ENCODE measurements around the gene C1QTNF1.

Gene C1QTNF1

GRCh38 chr17:79085154-79085920, 61.4 kb downstream of the C1QTNF1 start:
- H3K27ac Mint-ChIP-seq = no peak overlapping the region
- peaks cover 62% of the 10 kb centered on the region for H3K36me3 Mint-ChIP-seq (ENCODE audit: low read depth)

GRCh38 chr17:79085921-79086551, 62.1 kb downstream of the C1QTNF1 start:
- Mint-ChIP-seq H3K27me3 (no peaks in the 10 kb centered on the region), H3K4me3 (no peak overlapping the region), H3K27ac (no peak overlapping the region), H3K36me3 (ENCODE audit: low read depth) (peaks cover 56% of the 10 kb centered on the region), H3K4me1 (ENCODE audit: low read depth) (no peaks in the 10 kb centered on the region), H3K9me3 (no peaks in the 10 kb centered on the region)
- DNase-seq = no peak

More at GRCh38 chr17:79085154-79085920, 61.4 kb downstream of the C1QTNF1 start:
- H3K4me1 Mint-ChIP-seq (ENCODE audit: low read depth) = no peaks in the 10 kb centered on the region
- H3K9me3 Mint-ChIP-seq = no peaks in the 10 kb centered on the region
- H3K27me3 Mint-ChIP-seq = no peaks in the 10 kb centered on the region
- DNase-seq = no peak
- no peak overlapping the region for H3K4me3 Mint-ChIP-seq

GRCh38 chr17:79086609-79087427, 62.8 kb downstream of the C1QTNF1 start:
- DNase-seq = no peak
- Mint-ChIP-seq H3K36me3 (ENCODE audit: low read depth) (peaks cover 49% of the 10 kb centered on the region), H3K4me1 (ENCODE audit: low read depth) (no peaks in the 10 kb centered on the region), H3K4me3 (no peak overlapping the region), H3K27ac (no peak overlapping the region), H3K27me3 (no peaks in the 10 kb centered on the region), H3K9me3 (no peaks in the 10 kb centered on the region)

GRCh38 chr17:79087428-79088143, 63.6 kb downstream of the C1QTNF1 start:
- Mint-ChIP-seq H3K36me3 (ENCODE audit: low read depth) (peaks cover 45% of the 10 kb centered on the region), H3K27ac (no peak overlapping the region), H3K9me3 (no peaks in the 10 kb centered on the region), H3K4me3 (no peak overlapping the region), H3K27me3 (peaks cover 6% of the 10 kb centered on the region), H3K4me1 (ENCODE audit: low read depth) (peaks cover 3% of the 10 kb centered on the region)
- peak; percentile 80 for DNase-seq

GRCh38 chr17:79088247-79088996, 64.5 kb downstream of the C1QTNF1 start:
- no peak overlapping the region for H3K27ac Mint-ChIP-seq
- no peak for DNase-seq
- peaks cover 40% of the 10 kb centered on the region for H3K36me3 Mint-ChIP-seq (ENCODE audit: low read depth)
- peaks cover 11% of the 10 kb centered on the region for H3K27me3 Mint-ChIP-seq
- peaks cover 7% of the 10 kb centered on the region for H3K4me1 Mint-ChIP-seq (ENCODE audit: low read depth)
- no peaks in the 10 kb centered on the region for H3K9me3 Mint-ChIP-seq
- H3K4me3 Mint-ChIP-seq = no peak overlapping the region

GRCh38 chr17:79088997-79089328, 65.0 kb downstream of the C1QTNF1 start:
- peaks cover 36% of the 10 kb centered on the region for H3K36me3 Mint-ChIP-seq (ENCODE audit: low read depth)
- DNase-seq = no peak
- peaks cover 13% of the 10 kb centered on the region for H3K27me3 Mint-ChIP-seq
- H3K27ac Mint-ChIP-seq = no peak overlapping the region
- no peaks in the 10 kb centered on the region for H3K9me3 Mint-ChIP-seq
- no peak overlapping the region for H3K4me3 Mint-ChIP-seq
- peaks cover 8% of the 10 kb centered on the region for H3K4me1 Mint-ChIP-seq (ENCODE audit: low read depth)

- no peak overlapping the region for H3K27ac Mint-ChIP-seq
- peaks cover 29% of the 10 kb centered on the region for H3K36me3 Mint-ChIP-seq (ENCODE audit: low read depth)
- no peaks in the 10 kb centered on the region for H3K9me3 Mint-ChIP-seq
- no peak for DNase-seq
- H3K4me1 Mint-ChIP-seq (ENCODE audit: low read depth) = peaks cover 8% of the 10 kb centered on the region
- H3K4me3 Mint-ChIP-seq = no peak overlapping the region
- peaks cover 18% of the 10 kb centered on the region for H3K27me3 Mint-ChIP-seq
Measured at GRCh38 chr17:79089720-79090442, 65.9 kb downstream of the C1QTNF1 start.

GRCh38 chr17:79090443-79091225, 66.7 kb downstream of the C1QTNF1 start:
- peaks cover 21% of the 10 kb centered on the region for H3K36me3 Mint-ChIP-seq (ENCODE audit: low read depth)

GRCh38 chr17:79091226-79091670, 67.3 kb downstream of the C1QTNF1 start:
- Mint-ChIP-seq H3K36me3 (ENCODE audit: low read depth) (peaks cover 17% of the 10 kb centered on the region), H3K4me1 (ENCODE audit: low read depth) (peaks cover 8% of the 10 kb centered on the region), H3K27me3 (peaks cover 31% of the 10 kb centered on the region), H3K27ac (no peak overlapping the region), H3K4me3 (no peak overlapping the region), H3K9me3 (no peaks in the 10 kb centered on the region)
- no peak for DNase-seq

More at GRCh38 chr17:79090443-79091225, 66.7 kb downstream of the C1QTNF1 start:
- H3K4me1 Mint-ChIP-seq (ENCODE audit: low read depth) = peaks cover 8% of the 10 kb centered on the region
- H3K9me3 Mint-ChIP-seq = no peaks in the 10 kb centered on the region
- no peak for DNase-seq
- H3K4me3 Mint-ChIP-seq = no peak overlapping the region
- H3K27me3 Mint-ChIP-seq = peaks cover 25% of the 10 kb centered on the region
- H3K27ac Mint-ChIP-seq = no peak overlapping the region

GRCh38 chr17:79092567-79092966, 68.6 kb downstream of the C1QTNF1 start:
- no peak for DNase-seq
- peaks cover 38% of the 10 kb centered on the region for H3K27me3 Mint-ChIP-seq
- H3K27ac Mint-ChIP-seq = no peak overlapping the region
- no peak overlapping the region for H3K4me3 Mint-ChIP-seq
- H3K4me1 Mint-ChIP-seq (ENCODE audit: low read depth) = peaks cover 8% of the 10 kb centered on the region
- H3K9me3 Mint-ChIP-seq = no peaks in the 10 kb centered on the region
- H3K36me3 Mint-ChIP-seq (ENCODE audit: low read depth) = peaks cover 5% of the 10 kb centered on the region

- Mint-ChIP-seq H3K36me3 (ENCODE audit: low read depth) (no peaks in the 10 kb centered on the region), H3K9me3 (no peaks in the 10 kb centered on the region)
Measured at GRCh38 chr17:79093270-79093669, 69.3 kb downstream of the C1QTNF1 start.

GRCh38 chr17:79094261-79094660, 70.3 kb downstream of the C1QTNF1 start:
- Mint-ChIP-seq H3K9me3 (no peaks in the 10 kb centered on the region), H3K4me3 (no peak overlapping the region), H3K27me3 (peaks cover 55% of the 10 kb centered on the region), H3K27ac (no peak overlapping the region), H3K36me3 (ENCODE audit: low read depth) (no peaks in the 10 kb centered on the region), H3K4me1 (ENCODE audit: low read depth) (peaks cover 12% of the 10 kb centered on the region)
- DNase-seq = no peak

More at GRCh38 chr17:79093270-79093669, 69.3 kb downstream of the C1QTNF1 start:
- H3K4me1 Mint-ChIP-seq (ENCODE audit: low read depth) = peaks cover 12% of the 10 kb centered on the region
- no peak overlapping the region for H3K27ac Mint-ChIP-seq
- peaks cover 45% of the 10 kb centered on the region for H3K27me3 Mint-ChIP-seq
- DNase-seq = no peak
- no peak overlapping the region for H3K4me3 Mint-ChIP-seq

Data from activated T-cell treated with anti-CD3 and anti-CD28 coated beads, Interleukin-2, amount 50 U/mL, for 24 hours (primary cell).